Panc1 (cell line): ENCODE results near the gene NTRK2. TPM values are rescaled to one million over a fixed set of nuclear protein-coding genes. Genes with fewer than 3 reads are reported as not detected.

ENCODE experiments used
- ATAC-seq: fragments of 200-7000 bp; cut with Tn5 transposase; 2 replicates; pipeline ENCODE4 v1.9.1; 2020; ENCODE audit warnings: mild to moderate bottlenecking, moderate library complexity
- BruUV-seq: library from RNA; stranded (reverse); fragments of 400-500 nt; replicated peaks from 2 replicates; lab custom pipeline; 2021; lab: Mats Ljungman, UMichigan
- CTCF ChIA-PET: fragments of 300-600 bp; sonication (Branson Sonifier 250); formaldehyde crosslinking; loops from one replicate; lab custom pipeline; 2022; ENCODE audit warnings: antibody characterized with exemption; lab: Charles Lee
- POLR2A ChIA-PET: fragments of 300-600 bp; sonication (Branson Sonifier 250); formaldehyde crosslinking; loops from one replicate; lab custom pipeline; 2022; ENCODE audit warnings: antibody characterized with exemption; lab: Charles Lee
- DNase-seq: peaks from one replicate; pipeline ENCODE4 v3.0.0-alpha.2; 2010; ENCODE audit warnings: low read depth, low spot score
- H3K27ac ChIP-seq: 2 replicates; pipeline ENCODE4 v1.5.1; 2011; ENCODE audit warnings: mild to moderate bottlenecking, low read length, inconsistent platforms
- H3K27me3 ChIP-seq: fragments of 200-500 bp; sonication (Bioruptor generic); 2 replicates; pipeline ENCODE4 v1.6.0; 2014; ENCODE audit warnings: low read length, inconsistent platforms; ENCODE audit not compliant: control insufficient read depth, insufficient read depth
- H3K36me3 ChIP-seq: fragments of 200-500 bp; sonication (Bioruptor generic); 2 replicates; pipeline ENCODE4 v1.5.1; 2014; ENCODE audit warnings: inconsistent platforms, mild to moderate bottlenecking, low read length, moderate library complexity; ENCODE audit not compliant: control insufficient read depth, insufficient read depth
- H3K4me1 ChIP-seq: 2 replicates; pipeline ENCODE4 v1.5.1; 2011; ENCODE audit warnings: inconsistent platforms, mild to moderate bottlenecking, low read length, moderate library complexity; ENCODE audit not compliant: control insufficient read depth, insufficient read depth
- H3K4me3 ChIP-seq, 2 experiments: 2 replicates each; pipeline ENCODE4 v1.5.1; 2011 to 2012; ENCODE audit warnings: low read depth in 2 of 2, low read length in 2 of 2, mild to moderate bottlenecking in 2 of 2, inconsistent platforms in 1 of 2, moderate library complexity in 1 of 2
- H3K9me3 ChIP-seq: fragments of 200-500 bp; sonication (Bioruptor generic); 2 replicates; pipeline ENCODE4 v1.5.1; 2014; ENCODE audit warnings: low read depth, mild to moderate bottlenecking, inconsistent platforms, low read length, moderate library complexity; ENCODE audit not compliant: control insufficient read depth, insufficient read depth
- POLR2AphosphoS5 ChIP-seq: IDR thresholded peaks from 2 replicates; pipeline ENCODE4 v1.6.1; 2012; ENCODE audit warnings: mild to moderate bottlenecking, low read depth, low read length, moderate library complexity
- SIN3A ChIP-seq: IDR thresholded peaks from 2 replicates; pipeline ENCODE4 v1.6.1; 2012; ENCODE audit warnings: low read depth, mild to moderate bottlenecking, low read length, moderate library complexity, borderline replicate concordance; ENCODE audit not compliant: insufficient read depth
- TCF7L2 ChIP-seq: IDR thresholded peaks from 2 replicates; pipeline ENCODE4 v1.6.1; 2011; ENCODE audit warnings: mild to moderate bottlenecking, low read depth, low read length, inconsistent platforms
- in situ Hi-C: cut with HindIII; loops from 2 replicates; pipeline ENCODE4 v1.10.0; 2016; ENCODE audit warnings: low sequenced_read_pairs, low pct_unique_long_range_greater_than_20kb
- intact Hi-C: fragments of 100-400 bp; cut with micrococcal nuclease; formaldehyde crosslinking; loops from one replicate; pipeline ENCODE4 v1.10.0; 2022; ENCODE audit not compliant: unreplicated experiment
- total RNA-seq: library from RNA; stranded (reverse); gene quantifications from one replicate; pipeline ENCODE4 v1.2.1, GENCODE V29; 2021; ENCODE audit not compliant: unreplicated experiment
- TF ChIP-seq, protein P1 (sequence below), 2 experiments: IDR thresholded peaks; 2 replicates each; pipeline ENCODE4 v1.6.1; 2011 to 2012; ENCODE audit warnings: low read depth in 2 of 2, control low read depth in 1 of 2, low read length in 1 of 2, mild to moderate bottlenecking in 1 of 2, moderate library complexity in 1 of 2; ENCODE audit not compliant: insufficient read depth in 1 of 2
- TF ChIP-seq, protein P2 (sequence below): fragments of 450-650 bp; IDR thresholded peaks from 2 replicates; pipeline ENCODE4 v1.5.1; 2017; ENCODE audit warnings: mild to moderate bottlenecking

The NTRK2 gene
- total RNA-seq, 1 experiment from 2014 or later = 0.23 TPM

DNA sequence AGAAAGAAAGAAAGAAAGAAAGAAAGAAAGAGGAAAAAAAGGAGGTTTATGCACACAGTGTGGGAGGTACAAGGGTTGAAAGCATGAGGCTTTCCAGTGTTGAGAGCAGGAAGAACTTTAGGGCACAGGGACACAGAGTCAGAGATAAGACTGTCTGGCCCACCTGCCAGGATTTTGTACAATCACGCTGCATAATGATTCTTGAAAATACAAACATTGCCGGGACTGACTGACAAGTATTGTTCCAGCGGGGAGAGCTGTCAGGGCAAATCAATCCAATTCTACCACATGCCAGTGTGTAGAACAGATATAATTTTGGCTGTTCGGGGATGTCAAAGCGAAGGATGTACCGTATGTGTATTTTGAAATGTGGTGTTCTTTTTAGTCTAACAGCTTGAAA, 254.7 kb downstream of the NTRK2 start:
- Histone ChIP-seq H3K4me3 (no peak overlapping the region), H3K27ac (no peak overlapping the region), H3K4me1 (no peaks in the 10 kb centered on the region), H3K9me3 (no peaks in the 10 kb centered on the region), H3K36me3 (no peaks in the 10 kb centered on the region), H3K27me3 (no peaks in the 10 kb centered on the region)
- no peak for ATAC-seq
- DNase-seq = no peak
- ChIA-PET CTCF (no interaction called here), POLR2A (no interaction called here)
- intact Hi-C loops = no loop called here
- no TSS peak for BruUV-seq
- in situ Hi-C loops = no loop called here
- TF ChIP-seq POLR2AphosphoS5 = no peak
- TF ChIP-seq, protein P1, sequence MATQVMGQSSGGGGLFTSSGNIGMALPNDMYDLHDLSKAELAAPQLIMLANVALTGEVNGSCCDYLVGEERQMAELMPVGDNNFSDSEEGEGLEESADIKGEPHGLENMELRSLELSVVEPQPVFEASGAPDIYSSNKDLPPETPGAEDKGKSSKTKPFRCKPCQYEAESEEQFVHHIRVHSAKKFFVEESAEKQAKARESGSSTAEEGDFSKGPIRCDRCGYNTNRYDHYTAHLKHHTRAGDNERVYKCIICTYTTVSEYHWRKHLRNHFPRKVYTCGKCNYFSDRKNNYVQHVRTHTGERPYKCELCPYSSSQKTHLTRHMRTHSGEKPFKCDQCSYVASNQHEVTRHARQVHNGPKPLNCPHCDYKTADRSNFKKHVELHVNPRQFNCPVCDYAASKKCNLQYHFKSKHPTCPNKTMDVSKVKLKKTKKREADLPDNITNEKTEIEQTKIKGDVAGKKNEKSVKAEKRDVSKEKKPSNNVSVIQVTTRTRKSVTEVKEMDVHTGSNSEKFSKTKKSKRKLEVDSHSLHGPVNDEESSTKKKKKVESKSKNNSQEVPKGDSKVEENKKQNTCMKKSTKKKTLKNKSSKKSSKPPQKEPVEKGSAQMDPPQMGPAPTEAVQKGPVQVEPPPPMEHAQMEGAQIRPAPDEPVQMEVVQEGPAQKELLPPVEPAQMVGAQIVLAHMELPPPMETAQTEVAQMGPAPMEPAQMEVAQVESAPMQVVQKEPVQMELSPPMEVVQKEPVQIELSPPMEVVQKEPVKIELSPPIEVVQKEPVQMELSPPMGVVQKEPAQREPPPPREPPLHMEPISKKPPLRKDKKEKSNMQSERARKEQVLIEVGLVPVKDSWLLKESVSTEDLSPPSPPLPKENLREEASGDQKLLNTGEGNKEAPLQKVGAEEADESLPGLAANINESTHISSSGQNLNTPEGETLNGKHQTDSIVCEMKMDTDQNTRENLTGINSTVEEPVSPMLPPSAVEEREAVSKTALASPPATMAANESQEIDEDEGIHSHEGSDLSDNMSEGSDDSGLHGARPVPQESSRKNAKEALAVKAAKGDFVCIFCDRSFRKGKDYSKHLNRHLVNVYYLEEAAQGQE (IDR thresholded peaks at IDR 0.05; ENCODE audit: insufficient read depth in 1 of 2, low read depth in 2 of 2, low read length in 1 of 2) = no peak
- TF ChIP-seq SIN3A = no peak
- TF ChIP-seq, protein P2, sequence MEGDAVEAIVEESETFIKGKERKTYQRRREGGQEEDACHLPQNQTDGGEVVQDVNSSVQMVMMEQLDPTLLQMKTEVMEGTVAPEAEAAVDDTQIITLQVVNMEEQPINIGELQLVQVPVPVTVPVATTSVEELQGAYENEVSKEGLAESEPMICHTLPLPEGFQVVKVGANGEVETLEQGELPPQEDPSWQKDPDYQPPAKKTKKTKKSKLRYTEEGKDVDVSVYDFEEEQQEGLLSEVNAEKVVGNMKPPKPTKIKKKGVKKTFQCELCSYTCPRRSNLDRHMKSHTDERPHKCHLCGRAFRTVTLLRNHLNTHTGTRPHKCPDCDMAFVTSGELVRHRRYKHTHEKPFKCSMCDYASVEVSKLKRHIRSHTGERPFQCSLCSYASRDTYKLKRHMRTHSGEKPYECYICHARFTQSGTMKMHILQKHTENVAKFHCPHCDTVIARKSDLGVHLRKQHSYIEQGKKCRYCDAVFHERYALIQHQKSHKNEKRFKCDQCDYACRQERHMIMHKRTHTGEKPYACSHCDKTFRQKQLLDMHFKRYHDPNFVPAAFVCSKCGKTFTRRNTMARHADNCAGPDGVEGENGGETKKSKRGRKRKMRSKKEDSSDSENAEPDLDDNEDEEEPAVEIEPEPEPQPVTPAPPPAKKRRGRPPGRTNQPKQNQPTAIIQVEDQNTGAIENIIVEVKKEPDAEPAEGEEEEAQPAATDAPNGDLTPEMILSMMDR = no peak
- TF ChIP-seq TCF7L2 = no peak

DNA sequence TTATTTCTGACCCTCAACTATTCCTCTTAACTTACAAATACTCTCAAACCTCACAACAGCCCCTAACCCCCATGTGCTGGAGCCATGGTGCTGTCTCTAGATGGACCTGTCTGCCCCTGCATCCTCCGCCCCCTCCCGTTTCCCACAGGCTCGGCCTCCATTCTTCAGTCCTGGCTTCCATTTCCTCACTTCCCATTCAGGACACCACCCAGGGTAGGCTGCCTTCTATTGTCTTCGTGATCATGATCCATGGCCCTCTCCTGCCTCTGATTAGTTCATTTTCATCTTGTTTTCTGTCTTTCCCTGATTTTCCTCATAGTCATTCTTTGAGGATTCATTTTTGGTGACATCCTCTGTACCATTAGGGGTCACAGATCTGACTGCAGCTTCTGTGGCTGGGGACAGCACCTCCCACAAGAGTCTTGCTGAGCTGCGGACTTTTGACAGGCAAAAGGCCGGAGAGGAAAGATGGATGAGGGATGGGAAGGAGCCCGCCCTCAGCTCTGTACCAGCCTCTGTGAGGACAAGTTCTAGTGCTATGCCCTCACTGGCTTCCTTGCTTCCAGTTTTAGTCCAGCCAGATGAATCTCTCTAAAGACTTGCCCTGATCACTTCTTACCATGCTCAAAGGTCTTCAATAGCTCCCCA, 255.8 kb downstream of the NTRK2 start:
- H3K4me3 ChIP-seq = no peak overlapping the region
- no peaks in the 10 kb centered on the region for H3K4me1 ChIP-seq
- no peak for ATAC-seq
- intact Hi-C loops = no loop called here
- TF ChIP-seq SIN3A = no peak
- TF ChIP-seq, protein P1 (IDR thresholded peaks at IDR 0.05; ENCODE audit: insufficient read depth in 1 of 2, low read depth in 2 of 2, low read length in 1 of 2) = no peak
- no peak for TF ChIP-seq POLR2AphosphoS5
- TF ChIP-seq TCF7L2 = no peak
- TF ChIP-seq, protein P2 = no peak
- ChIA-PET POLR2A (no interaction called here), CTCF (no interaction called here)
- no peak overlapping the region for H3K27ac ChIP-seq
- BruUV-seq = no TSS peak
- no peaks in the 10 kb centered on the region for H3K36me3 ChIP-seq
- in situ Hi-C loops = no loop called here
- DNase-seq = no peak
- H3K9me3 ChIP-seq = no peaks in the 10 kb centered on the region
- no peaks in the 10 kb centered on the region for H3K27me3 ChIP-seq
